A549 (cell line): Measurements from ENCODE around the gene NCF2. TPM values are rescaled to one million over a fixed set of nuclear protein-coding genes. Genes with fewer than 3 reads are reported as not detected.

Experiments used
- CBX2 ChIP-seq: fragments of 200-600 bp; sonication (generic); IDR thresholded peaks from 2 replicates; pipeline ENCODE4 v1.6.1; 2016; ENCODE audit warnings: low read depth, mild to moderate bottlenecking, borderline replicate concordance
- CHD4 ChIP-seq: fragments of 200-600 bp; sonication (generic); IDR thresholded peaks from 2 replicates; pipeline ENCODE4 v1.6.1; 2016; ENCODE audit warnings: antibody characterized with exemption, mild to moderate bottlenecking, borderline replicate concordance
- CTCF ChIP-seq: fragments of >200 bp; sonication (Bioruptor Twin); formaldehyde crosslinking; IDR thresholded peaks from 3 replicates; pipeline ENCODE4 v1.5.1; 2016
- E2F6 ChIP-seq: IDR thresholded peaks from 2 replicates; pipeline ENCODE4 v1.6.1; 2012; ENCODE audit warnings: low read depth, borderline replicate concordance
- EHMT2 ChIP-seq: fragments of 200-600 bp; sonication (generic); IDR thresholded peaks from 2 replicates; pipeline ENCODE4 v1.6.1; 2016; ENCODE audit warnings: antibody characterized with exemption, low read depth, mild to moderate bottlenecking, moderate library complexity
- EP300 ChIP-seq, 2 experiments: fragments of >200 bp; sonication (Bioruptor Twin); formaldehyde crosslinking; IDR thresholded peaks; 2 replicates in 1 of 2; 3 replicates in 1 of 2; pipeline ENCODE4 v1.6.1; 2016 to 2017
- ESRRA ChIP-seq: fragments of 150-350 bp; IDR thresholded peaks from 2 replicates; pipeline ENCODE4 v1.6.1; 2014; ENCODE audit warnings: mild to moderate bottlenecking, low read length, borderline replicate concordance
- FOSL2 ChIP-seq, 2 experiments: fragments of 450-650 bp in 1 of 2; fragments of >200 bp in 1 of 2; sonication (Bioruptor Twin) in 1 of 2; formaldehyde crosslinking; IDR thresholded peaks; 2 replicates each; pipeline versions ENCODE4 v1.5.0 to v1.6.1; 2016 to 2020; ENCODE audit warnings: mild to moderate bottlenecking in 1 of 2, moderate library complexity in 1 of 2
- HES2 ChIP-seq: fragments of >200 bp; sonication (Bioruptor Twin); formaldehyde crosslinking; IDR thresholded peaks from 2 replicates; pipeline ENCODE4 v1.6.1; 2016
- HEYL ChIP-seq: fragments of 250-450 bp; sonication (Bioruptor Pico); IDR thresholded peaks from 2 replicates; pipeline ENCODE4 v1.8.0; 2021; ENCODE audit warnings: mild to moderate bottlenecking, moderate library complexity
- HMGXB4 ChIP-seq: fragments of 250-450 bp; sonication (Bioruptor Pico); IDR thresholded peaks from 2 replicates; pipeline ENCODE4 v1.5.0; 2021; ENCODE audit warnings: mild to moderate bottlenecking, moderate library complexity, borderline replicate concordance
- HOXB13 ChIP-seq: fragments of 250-450 bp; sonication (Bioruptor Pico); IDR thresholded peaks from 2 replicates; pipeline ENCODE4 v1.5.0; 2020; ENCODE audit warnings: low read depth, mild to moderate bottlenecking, moderate library complexity
- JUNB ChIP-seq: fragments of >200 bp; sonication (Bioruptor Twin); formaldehyde crosslinking; IDR thresholded peaks from 2 replicates; pipeline ENCODE4 v1.6.1; 2016
- MAZ ChIP-seq: fragments of 150-350 bp; IDR thresholded peaks from 2 replicates; pipeline ENCODE4 v1.6.1; 2014; ENCODE audit warnings: antibody characterized with exemption, low read depth, low read length, borderline replicate concordance
- MYC ChIP-seq: IDR thresholded peaks from 2 replicates; pipeline ENCODE4 v1.6.1; 2012; ENCODE audit warnings: mild to moderate bottlenecking, inconsistent platforms, low read length, improper control_type of control experiment, borderline replicate concordance
- NPAS2 ChIP-seq: fragments of 250-450 bp; sonication (Bioruptor Pico); IDR thresholded peaks from 2 replicates; pipeline ENCODE4 v1.8.0; 2022; ENCODE audit warnings: mild to moderate bottlenecking, moderate library complexity, borderline replicate concordance
- POLR2AphosphoS2 ChIP-seq: conservative IDR thresholded peaks from 2 replicates; pipeline ENCODE4 v1.6.1; 2012; ENCODE audit warnings: low read length, improper control_type of control experiment, inconsistent platforms
- RAD21 ChIP-seq, 2 experiments: fragments of >200 bp in 1 of 2; sonication (Bioruptor Twin) in 1 of 2; formaldehyde crosslinking in 1 of 2; IDR thresholded peaks in 1 of 2; conservative IDR thresholded peaks in 1 of 2; 2 replicates in 1 of 2; 3 replicates in 1 of 2; pipeline ENCODE4 v1.6.1; 2012 to 2018; ENCODE audit warnings: inconsistent platforms in 1 of 2
- REST ChIP-seq: fragments of 200-600 bp; sonication (generic); IDR thresholded peaks from 2 replicates; pipeline ENCODE4 v1.6.1; 2016; ENCODE audit warnings: antibody characterized with exemption, mild to moderate bottlenecking, moderate library complexity
- RFX5 ChIP-seq: fragments of 450-650 bp; IDR thresholded peaks from 2 replicates; pipeline ENCODE4 v1.7.1; 2014; ENCODE audit warnings: antibody characterized with exemption, mild to moderate bottlenecking, moderate library complexity
- ZFP36 ChIP-seq: fragments of 450-650 bp; IDR thresholded peaks from 2 replicates; pipeline ENCODE4 v1.6.1; 2014; ENCODE audit warnings: borderline replicate concordance; ENCODE audit not compliant: partially characterized antibody
- polyA plus RNA-seq, 4 experiments: library from polyadenylated mRNA; depleted of rRNA in 3 of 4; stranded (reverse); fragments of >200 nt; fragmentation: RNase III in 1 of 4; extraction: RNeasy Plus Mini Kit Qiagen cat#74134 plus additional on column Dnase treatment in 1 of 4; gene quantifications; 2 replicates in 3 of 4; 3 replicates in 1 of 4; pipeline ENCODE4 v1.2.3, GENCODE V29; 2011 to 2017

Gene NCF2
- polyA plus RNA-seq, 2 of the 4 experiments (the other 2 are of a cell fraction): 4.5 to 4.6 TPM

GRCh38 chr1:183633676-183634343, 43.6 kb upstream of the NCF2 start (continued):
- TF ChIP-seq CTCF (peak; percentile 75), MYC (no peak), EHMT2 (no peak), HMGXB4 (peak; percentile 28; the same call in 1 of the 2 replicates), RAD21 (conservative IDR thresholded peaks at IDR 0.05 in 1 of 2, IDR thresholded peaks at IDR 0.05 in 1 of 2) (peak in 1 of 2 experiments; percentile 28; a peak in 1 of 5 replicates), E2F6 (no peak), ESRRA (no peak), HOXB13 (CRISPR knock-in tag) (no peak), NPAS2 (no peak), POLR2AphosphoS2 (no peak), EP300 (IDR thresholded peaks at IDR 0.05) (no peak), CHD4 (no peak), JUNB (no peak), RFX5 (no peak), HEYL (CRISPR knock-in tag) (no peak), MAZ (no peak), CBX2 (no peak), REST (0 out of 2 replicates have a peak, but pooled peaks have one; percentile 24), HES2 (no peak), ZFP36 (peak; percentile 15), FOSL2 (IDR thresholded peaks at IDR 0.05) (no peak), FOSL2 (CRISPR knock-in tag; IDR thresholded peaks at IDR 0.05) (no peak)
